Measurements from ENCODE around the gene HSPG2. TPM values are rescaled to one million over a fixed set of nuclear protein-coding genes. Genes with fewer than 3 reads are reported as not detected.

The HSPG2 gene
- total RNA-seq, 1 experiment from 2014 or later = 58.9 TPM

DNA sequence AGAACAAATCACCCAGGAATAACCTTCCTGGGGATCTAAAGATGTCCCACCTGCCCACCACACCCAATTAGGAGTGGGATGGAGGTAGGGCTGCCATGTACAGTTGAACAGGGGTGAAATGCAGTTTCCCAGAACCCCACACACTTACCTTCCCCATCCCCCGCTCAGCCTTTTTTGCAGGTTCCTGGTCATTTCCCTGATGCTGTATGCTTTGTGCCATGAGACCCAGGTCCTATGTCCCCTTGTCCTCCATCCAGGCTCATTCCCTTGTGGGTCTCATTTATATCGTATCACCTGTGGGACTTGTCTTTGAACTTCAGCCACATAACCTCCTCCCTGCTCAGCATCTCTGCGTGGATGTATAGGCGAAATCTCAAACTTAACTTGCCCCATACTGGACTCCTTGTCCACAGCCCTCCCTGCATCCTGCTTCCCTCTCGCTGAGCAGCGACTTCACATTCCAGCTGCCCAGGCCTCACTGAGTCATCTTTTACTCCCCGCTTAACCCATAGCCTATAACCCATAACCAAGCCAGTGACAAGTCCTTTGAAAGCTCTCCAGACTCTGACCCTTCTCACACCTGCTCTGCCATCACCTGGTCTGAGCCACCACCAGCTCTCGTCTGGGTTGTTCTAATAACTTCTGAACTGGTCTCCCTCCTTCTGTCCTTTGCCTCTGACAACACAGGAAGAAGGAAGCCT, 120.4 kb downstream of the HSPG2 start:
- DNase-seq (ENCODE audit: unreplicated experiment) = peak; percentile 30
- no peaks in the 10 kb centered on the region for H3K36me3 Mint-ChIP-seq (ENCODE audit: insufficient read depth, unreplicated experiment)
- no TSS peak for BruUV-seq (replicated peaks)
- ChIA-PET POLR2A (interaction anchor here (0.6 kb wide), 1 partner anchor 24 kb away, joined by 3 read pairs; no protein-coding TSS in a partner anchor), CTCF (interaction anchor here (0.8 kb wide), 1 partner anchor 23 kb away, joined by 3 read pairs; no protein-coding TSS in a partner anchor)
- H3K27me3 Mint-ChIP-seq (ENCODE audit: insufficient read depth, unreplicated experiment) = no peaks in the 10 kb centered on the region
- no peak overlapping the region for H3K4me3 Mint-ChIP-seq (ENCODE audit: unreplicated experiment)
- peak overlapping the region; percentile 40 for H3K27ac Mint-ChIP-seq (ENCODE audit: low read depth, unreplicated experiment)
- no peaks in the 10 kb centered on the region for H3K9me3 Mint-ChIP-seq (ENCODE audit: unreplicated experiment)
- TF ChIP-seq, protein P1, sequence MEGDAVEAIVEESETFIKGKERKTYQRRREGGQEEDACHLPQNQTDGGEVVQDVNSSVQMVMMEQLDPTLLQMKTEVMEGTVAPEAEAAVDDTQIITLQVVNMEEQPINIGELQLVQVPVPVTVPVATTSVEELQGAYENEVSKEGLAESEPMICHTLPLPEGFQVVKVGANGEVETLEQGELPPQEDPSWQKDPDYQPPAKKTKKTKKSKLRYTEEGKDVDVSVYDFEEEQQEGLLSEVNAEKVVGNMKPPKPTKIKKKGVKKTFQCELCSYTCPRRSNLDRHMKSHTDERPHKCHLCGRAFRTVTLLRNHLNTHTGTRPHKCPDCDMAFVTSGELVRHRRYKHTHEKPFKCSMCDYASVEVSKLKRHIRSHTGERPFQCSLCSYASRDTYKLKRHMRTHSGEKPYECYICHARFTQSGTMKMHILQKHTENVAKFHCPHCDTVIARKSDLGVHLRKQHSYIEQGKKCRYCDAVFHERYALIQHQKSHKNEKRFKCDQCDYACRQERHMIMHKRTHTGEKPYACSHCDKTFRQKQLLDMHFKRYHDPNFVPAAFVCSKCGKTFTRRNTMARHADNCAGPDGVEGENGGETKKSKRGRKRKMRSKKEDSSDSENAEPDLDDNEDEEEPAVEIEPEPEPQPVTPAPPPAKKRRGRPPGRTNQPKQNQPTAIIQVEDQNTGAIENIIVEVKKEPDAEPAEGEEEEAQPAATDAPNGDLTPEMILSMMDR (IDR thresholded peaks at IDR 0.05; ENCODE audit: unreplicated experiment) = no peak
- intact Hi-C loops (cut with micrococcal nuclease) = no loop called here
- peaks cover 8% of the 10 kb centered on the region for H3K4me1 Mint-ChIP-seq (ENCODE audit: insufficient read depth, unreplicated experiment)

DNA sequence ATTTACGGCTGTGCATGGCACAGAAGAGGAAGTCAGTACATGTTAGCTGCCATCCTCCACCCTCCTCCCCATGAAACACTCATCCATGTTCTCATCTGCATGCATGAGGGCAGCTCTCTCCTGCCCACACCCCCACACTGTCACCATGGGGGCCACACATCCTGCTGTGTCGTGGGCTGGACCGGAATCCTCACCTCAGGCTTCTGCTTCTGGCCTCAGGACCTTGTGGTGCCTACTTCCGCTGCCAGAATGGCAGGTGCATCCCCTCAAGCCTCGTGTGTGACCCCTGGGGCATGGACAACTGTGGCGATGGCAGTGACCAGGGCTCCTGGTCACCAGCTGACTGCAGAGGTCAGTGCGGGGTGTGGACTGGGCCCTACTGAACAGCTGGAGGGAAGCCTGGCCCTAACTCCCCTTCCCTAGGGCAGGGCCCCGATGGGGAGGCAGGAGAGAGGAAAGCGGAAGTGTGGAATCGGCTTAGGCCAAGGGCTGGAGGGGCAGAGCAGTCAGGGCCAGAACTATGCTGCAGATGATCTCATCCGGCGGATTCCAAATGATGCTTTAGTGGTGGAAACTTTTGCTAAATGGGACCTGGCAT, 121.3 kb downstream of the HSPG2 start:
- H3K36me3 Mint-ChIP-seq (ENCODE audit: insufficient read depth, unreplicated experiment) = no peaks in the 10 kb centered on the region
- H3K27me3 Mint-ChIP-seq (ENCODE audit: insufficient read depth, unreplicated experiment) = no peaks in the 10 kb centered on the region
- H3K4me1 Mint-ChIP-seq (ENCODE audit: insufficient read depth, unreplicated experiment) = peaks cover 8% of the 10 kb centered on the region
- no peak overlapping the region for H3K27ac Mint-ChIP-seq (ENCODE audit: low read depth, unreplicated experiment)
- TF ChIP-seq, protein P1 (IDR thresholded peaks at IDR 0.05; ENCODE audit: unreplicated experiment) = no peak
- POLR2A ChIA-PET = no interaction called here
- intact Hi-C loops (cut with micrococcal nuclease) = no loop called here
- no TSS peak for BruUV-seq (replicated peaks)
- DNase-seq (ENCODE audit: unreplicated experiment) = no peak
- H3K9me3 Mint-ChIP-seq (ENCODE audit: unreplicated experiment) = no peaks in the 10 kb centered on the region
- no peak overlapping the region for H3K4me3 Mint-ChIP-seq (ENCODE audit: unreplicated experiment)
- CTCF ChIA-PET = no interaction called here

DNA sequence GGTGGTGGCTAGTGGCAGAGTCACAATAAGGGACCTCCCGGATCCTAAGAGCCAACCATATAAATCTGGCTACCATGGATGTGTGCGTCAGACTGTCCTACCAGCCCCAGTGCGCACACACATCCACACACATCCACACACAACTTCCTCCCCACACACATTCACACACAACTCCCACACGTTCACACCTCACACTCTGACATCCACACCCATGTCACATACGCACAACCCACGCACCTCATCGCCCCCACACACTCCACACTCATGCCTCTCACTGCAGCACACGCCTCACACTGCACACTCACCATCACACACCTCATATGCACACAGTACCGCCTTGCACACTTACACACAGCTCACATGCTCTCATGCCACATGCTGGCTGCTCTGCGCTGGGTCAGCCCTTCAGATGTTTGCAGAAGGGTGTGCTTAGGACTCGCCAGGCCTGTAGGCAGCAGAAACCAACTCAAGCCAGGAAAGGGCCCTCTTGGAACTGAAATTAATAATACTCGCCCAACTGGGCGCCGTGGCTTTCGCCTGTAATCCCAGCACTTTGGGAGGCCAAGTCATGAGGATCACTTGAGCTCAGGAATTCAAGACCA, 122.0 kb downstream of the HSPG2 start:
- POLR2A ChIA-PET = no interaction called here
- intact Hi-C loops (cut with micrococcal nuclease) = no loop called here
- H3K4me1 Mint-ChIP-seq (ENCODE audit: insufficient read depth, unreplicated experiment) = peaks cover 8% of the 10 kb centered on the region
- no peak overlapping the region for H3K4me3 Mint-ChIP-seq (ENCODE audit: unreplicated experiment)
- no peaks in the 10 kb centered on the region for H3K9me3 Mint-ChIP-seq (ENCODE audit: unreplicated experiment)
- DNase-seq (ENCODE audit: unreplicated experiment) = no peak
- H3K27me3 Mint-ChIP-seq (ENCODE audit: insufficient read depth, unreplicated experiment) = no peaks in the 10 kb centered on the region
- CTCF ChIA-PET = no interaction called here
- no peaks in the 10 kb centered on the region for H3K36me3 Mint-ChIP-seq (ENCODE audit: insufficient read depth, unreplicated experiment)
- TF ChIP-seq, protein P1 (IDR thresholded peaks at IDR 0.05; ENCODE audit: unreplicated experiment) = no peak
- no TSS peak for BruUV-seq (replicated peaks)
- no peak overlapping the region for H3K27ac Mint-ChIP-seq (ENCODE audit: low read depth, unreplicated experiment)

DNA sequence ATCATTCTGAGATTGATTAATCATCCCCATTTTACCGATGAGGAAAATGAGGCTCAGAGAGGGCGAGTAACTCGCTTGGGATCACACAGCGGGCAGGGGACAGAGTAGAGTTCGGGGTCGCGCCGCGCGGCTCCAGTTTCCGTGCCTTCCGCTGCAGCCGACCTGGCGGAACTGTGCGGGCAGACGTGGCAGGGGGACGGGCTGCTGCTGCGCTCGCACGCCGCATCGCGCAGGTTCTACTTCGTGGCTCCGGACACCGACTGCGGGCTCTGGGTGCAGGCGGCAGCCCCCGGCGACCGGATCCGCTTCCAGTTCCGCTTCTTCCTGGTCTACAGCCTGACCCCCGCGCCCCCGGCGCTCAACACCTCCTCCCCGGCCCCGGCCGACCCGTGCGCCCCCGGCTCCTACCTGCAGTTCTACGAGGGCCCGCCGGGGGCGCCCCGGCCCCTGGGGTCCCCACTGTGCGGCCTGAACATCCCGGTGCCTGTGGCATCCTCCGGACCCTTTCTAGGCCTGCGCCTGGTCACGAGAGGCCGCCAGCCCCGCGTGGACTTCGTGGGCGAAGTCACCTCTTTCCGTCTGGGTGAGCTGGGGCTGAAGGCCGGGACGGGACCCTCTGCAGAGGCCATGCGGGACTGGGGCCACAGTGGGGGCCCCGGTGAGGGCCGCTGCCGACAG, 122.7 kb downstream of the HSPG2 start:
- intact Hi-C loops (cut with micrococcal nuclease) = no loop called here
- H3K27ac Mint-ChIP-seq (ENCODE audit: low read depth, unreplicated experiment) = no peak overlapping the region

More for the DNA sequence above, 122.7 kb downstream of the HSPG2 start:
- Mint-ChIP-seq H3K9me3 (ENCODE audit: unreplicated experiment) (no peaks in the 10 kb centered on the region), H3K36me3 (ENCODE audit: insufficient read depth, unreplicated experiment) (no peaks in the 10 kb centered on the region), H3K4me3 (ENCODE audit: unreplicated experiment) (no peak overlapping the region), H3K27me3 (ENCODE audit: insufficient read depth, unreplicated experiment) (no peaks in the 10 kb centered on the region), H3K4me1 (ENCODE audit: insufficient read depth, unreplicated experiment) (peaks cover 8% of the 10 kb centered on the region)
- ChIA-PET CTCF (no interaction called here), POLR2A (no interaction called here)
- no TSS peak for BruUV-seq (replicated peaks)
- DNase-seq (ENCODE audit: unreplicated experiment) = no peak
- TF ChIP-seq, protein P1 (IDR thresholded peaks at IDR 0.05; ENCODE audit: unreplicated experiment) = no peak

Data from MCF 10A (cell line).